GM19395 (cell line): Measurements from ENCODE around the gene KCNJ6.

Experiments used
- ATAC-seq: cut with Tn5 transposase; IDR thresholded peaks from one replicate; pipeline ENCODE4 v1.9.1; 2021; ENCODE audit warnings: mild to moderate bottlenecking, moderate library complexity; ENCODE audit not compliant: unreplicated experiment

KCNJ6 gene

GRCh38 chr21:37866027-37866426 lies 50.2 kb downstream of the KCNJ6 start:
- ATAC-seq: no peak

- no peak for ATAC-seq
Observed at GRCh38 chr21:37865156-37865555, 51.1 kb downstream of the KCNJ6 start.

GRCh38 chr21:37863842-37864241 lies 52.4 kb downstream of the KCNJ6 start:
- ATAC-seq: no peak

- ATAC-seq: no peak
Observed at GRCh38 chr21:37862536-37862935, 53.7 kb downstream of the KCNJ6 start.

- ATAC-seq: no peak
Observed at GRCh38 chr21:37861561-37861960, 54.7 kb downstream of the KCNJ6 start.

GRCh38 chr21:37860416-37860815 lies 55.8 kb downstream of the KCNJ6 start:
- ATAC-seq: no peak

- no peak for ATAC-seq
Observed at GRCh38 chr21:37855647-37856625, 60.3 kb downstream of the KCNJ6 start.

GRCh38 chr21:37855271-37855646 lies 61.0 kb downstream of the KCNJ6 start:
- no peak for ATAC-seq

GRCh38 chr21:37849506-37850102 lies 66.7 kb downstream of the KCNJ6 start:
- ATAC-seq: no peak

- ATAC-seq: no peak
Observed at GRCh38 chr21:37848721-37849490, 67.4 kb downstream of the KCNJ6 start.

GRCh38 chr21:37845535-37845934 lies 70.7 kb downstream of the KCNJ6 start:
- no peak for ATAC-seq

GRCh38 chr21:37843191-37843590 lies 73.1 kb downstream of the KCNJ6 start:
- ATAC-seq: no peak

- ATAC-seq: no peak
Observed at GRCh38 chr21:37842163-37842919, 73.9 kb downstream of the KCNJ6 start.

- no peak for ATAC-seq
Observed at GRCh38 chr21:37837381-37837780, 78.9 kb downstream of the KCNJ6 start.

GRCh38 chr21:37835481-37835880 lies 80.8 kb downstream of the KCNJ6 start:
- no peak for ATAC-seq

- ATAC-seq: no peak
Observed at GRCh38 chr21:37833301-37833700, 83.0 kb downstream of the KCNJ6 start.

GRCh38 chr21:37829447-37829846 lies 86.8 kb downstream of the KCNJ6 start:
- no peak for ATAC-seq

GRCh38 chr21:37828991-37829390 lies 87.3 kb downstream of the KCNJ6 start:
- ATAC-seq: no peak

- ATAC-seq: no peak
Observed at GRCh38 chr21:37828556-37828955, 87.7 kb downstream of the KCNJ6 start.

GRCh38 chr21:37827913-37828312 lies 88.3 kb downstream of the KCNJ6 start:
- ATAC-seq: no peak
